ENCODE measurements around the gene CCDC137. TPM values are rescaled to one million over a fixed set of nuclear protein-coding genes. Genes with fewer than 3 reads are reported as not detected.

CCDC137 gene
- 63.9 to 73.1 TPM (median 66.7 TPM) in 5 replicates for total RNA-seq (2022; extraction: Qiagen RNA extraction; ENCODE audit: low read depth)

GRCh38 chr17:81666342-81667191 lies at the start of gene CCDC137, which contains the start of gene OXLD1:
Gene CCDC137 (plus strand): TSS chr17:81666737. CDS start chr17:81666767, 30 bp downstream.
Gene OXLD1 (minus strand): TSS chr17:81666605. CDS start chr17:81666577, 28 bp downstream.

GRCh38 chr17:81636505-81637288 lies 29.8 kb upstream of the CCDC137 start, which contains the start of the genes NPLOC4 and TSPAN10:
Gene NPLOC4 (minus strand): TSS chr17:81637112. CDS start chr17:81636930, 182 bp downstream.
Gene TSPAN10 (plus strand): TSS chr17:81637196. CDS start chr17:81642413, 5,217 bp downstream.

GRCh38 chr17:81656118-81656743 lies 10.3 kb upstream of the CCDC137 start, which contains the start of gene PDE6G:
Gene PDE6G (minus strand): TSS chr17:81656542. CDS start chr17:81653305, 3,237 bp downstream.

GRCh38 chr17:81683584-81684441 lies 17.3 kb downstream of the CCDC137 start, which contains the start of the genes ARL16 and HGS:
Gene ARL16 (minus strand): TSS chr17:81683797. CDS start chr17:81683753, 44 bp downstream.
Gene HGS (plus strand): TSS chr17:81684011. CDS start chr17:81684067, 56 bp downstream.

GRCh38 chr17:81702934-81703746 lies 36.6 kb downstream of the CCDC137 start, which contains the start of gene MRPL12:
Gene MRPL12 (plus strand): TSS chr17:81703367. CDS start chr17:81703502, 135 bp downstream.

GRCh38 chr17:81711814-81712467 lies 45.4 kb downstream of the CCDC137 start, which contains the start of gene SLC25A10:
Gene SLC25A10 (plus strand): TSS chr17:81712284. CDS start chr17:81712427, 143 bp downstream.

Other genes with a start within 250 kb of the CCDC137 start
- 4,390 to 6,095 TPM (median 5,374 TPM) in 5 replicates for gene ACTG1, start 153.9 kb upstream of the CCDC137 start, total RNA-seq (2022; extraction: Qiagen RNA extraction; ENCODE audit: low read depth)
- 0.96 to 1.6 TPM (median 1.1 TPM) in 5 replicates for gene FSCN2, start 138.4 kb upstream of the CCDC137 start, total RNA-seq (2022; extraction: Qiagen RNA extraction; ENCODE audit: low read depth)
- gene FAAP100, start 114.4 kb upstream of the CCDC137 start, total RNA-seq (2022; extraction: Qiagen RNA extraction; ENCODE audit: low read depth): 15.9 to 27.8 TPM (median 21.6 TPM) in 5 replicates
- gene NPLOC4, start 29.6 kb upstream of the CCDC137 start, total RNA-seq (2022; extraction: Qiagen RNA extraction; ENCODE audit: low read depth): 89.8 to 106 TPM (median 97.7 TPM) in 5 replicates
- 4.3 to 6.9 TPM (median 5.2 TPM) in 5 replicates for gene TSPAN10, start 29.5 kb upstream of the CCDC137 start, total RNA-seq (2022; extraction: Qiagen RNA extraction; ENCODE audit: low read depth)
- gene PDE6G, start 10.2 kb upstream of the CCDC137 start, total RNA-seq (2022; extraction: Qiagen RNA extraction; ENCODE audit: low read depth): 1.5 to 3.6 TPM (median 2.2 TPM) in 5 replicates
- 32.0 to 70.6 TPM (median 49.9 TPM) in 5 replicates for gene OXLD1, start 132 bp upstream of the CCDC137 start, total RNA-seq (2022; extraction: Qiagen RNA extraction; ENCODE audit: low read depth)
- 46.6 to 56.2 TPM (median 49.9 TPM) in 5 replicates for gene ARL16, start 17.1 kb downstream of the CCDC137 start, total RNA-seq (2022; extraction: Qiagen RNA extraction; ENCODE audit: low read depth)
- 139 to 217 TPM (median 209 TPM) in 5 replicates for gene HGS, start 17.3 kb downstream of the CCDC137 start, total RNA-seq (2022; extraction: Qiagen RNA extraction; ENCODE audit: low read depth)
- 212 to 319 TPM (median 303 TPM) in 5 replicates for gene MRPL12, start 36.6 kb downstream of the CCDC137 start, total RNA-seq (2022; extraction: Qiagen RNA extraction; ENCODE audit: low read depth)
- 26.9 to 48.0 TPM (median 41.1 TPM) in 5 replicates for gene SLC25A10, start 45.5 kb downstream of the CCDC137 start, total RNA-seq (2022; extraction: Qiagen RNA extraction; ENCODE audit: low read depth)
- 0.13 to 0.36 TPM (median 0.17 TPM) in 4 of 5 replicates, not detected in the other for gene GCGR, start 137.4 kb downstream of the CCDC137 start, total RNA-seq (2022; extraction: Qiagen RNA extraction; ENCODE audit: low read depth)
- gene MCRIP1, start 166.6 kb downstream of the CCDC137 start, total RNA-seq (2022; extraction: Qiagen RNA extraction; ENCODE audit: low read depth): 75.2 to 107 TPM (median 93.2 TPM) in 5 replicates
- 0.27 to 0.61 TPM (median 0.32 TPM) in 3 of 5 replicates, not detected in the others for gene PPP1R27, start 168.3 kb downstream of the CCDC137 start, total RNA-seq (2022; extraction: Qiagen RNA extraction; ENCODE audit: low read depth)
- gene P4HB, start 193.8 kb downstream of the CCDC137 start, total RNA-seq (2022; extraction: Qiagen RNA extraction; ENCODE audit: low read depth): 695 to 762 TPM (median 718 TPM) in 5 replicates
- gene ARHGDIA, start 204.6 kb downstream of the CCDC137 start, total RNA-seq (2022; extraction: Qiagen RNA extraction; ENCODE audit: low read depth): 531 to 682 TPM (median 648 TPM) in 5 replicates
- 176 to 263 TPM (median 250 TPM) in 5 replicates for gene ALYREF, start 224.8 kb downstream of the CCDC137 start, total RNA-seq (2022; extraction: Qiagen RNA extraction; ENCODE audit: low read depth)
- gene ANAPC11, start 225.0 kb downstream of the CCDC137 start, total RNA-seq (2022; extraction: Qiagen RNA extraction; ENCODE audit: low read depth): 190 to 300 TPM (median 289 TPM) in 5 replicates
- gene NPB, start 235.5 kb downstream of the CCDC137 start, total RNA-seq (2022; extraction: Qiagen RNA extraction; ENCODE audit: low read depth): 0.38 to 0.73 TPM (median 0.45 TPM) in 5 replicates
- gene PCYT2, start 244.7 kb downstream of the CCDC137 start, total RNA-seq (2022; extraction: Qiagen RNA extraction; ENCODE audit: low read depth): 11.9 to 16.6 TPM (median 14.1 TPM) in 5 replicates